Heart right ventricle (tissue), 16 donors: ENCODE measurements around the gene MAPT. TPM values are rescaled to one million over a fixed set of nuclear protein-coding genes. Genes with fewer than 3 reads are reported as not detected.

Experiments used
- ATAC-seq, 8 donors: fragments of 200-7000 bp; cut with Tn5 transposase; one replicate each; pipeline ENCODE4 v1.9.1; 2020; ENCODE audit warnings: mild to moderate bottlenecking in 8 of 8, moderate library complexity in 8 of 8, moderate number of reproducible peaks in 1 of 8
- DNase-seq, 2 donors: peaks; one replicate each; pipeline ENCODE4 v3.0.0-alpha.2; 2020
- H3K27ac ChIP-seq, 10 donors: fragments of 200-600 bp; sonication (generic) in 2 of 10; one replicate each; pipeline versions ENCODE4 v1.5.0 to v1.8.0; 2020 to 2022; ENCODE audit warnings: mild to moderate bottlenecking in 3 of 10
- H3K27me3 ChIP-seq, 7 donors: fragments of 200-600 bp; one replicate each; pipeline ENCODE4 v1.8.0; 2021 to 2022; ENCODE audit warnings: mild to moderate bottlenecking in 2 of 7
- H3K36me3 ChIP-seq, 9 donors: fragments of 200-600 bp; sonication (generic) in 1 of 9; one replicate each; pipeline versions ENCODE4 v1.5.0 to v1.8.0; 2020 to 2022; ENCODE audit warnings: mild to moderate bottlenecking in 2 of 9
- H3K4me1 ChIP-seq, 9 donors: fragments of 200-600 bp; sonication (generic) in 1 of 9; one replicate each; pipeline versions ENCODE4 v1.5.0 to v1.8.0; 2020 to 2022; ENCODE audit warnings: mild to moderate bottlenecking in 4 of 9
- H3K4me3 ChIP-seq, 10 donors: fragments of 200-600 bp; sonication (generic) in 2 of 10; one replicate each; pipeline versions ENCODE4 v1.5.0 to v1.8.0; 2020 to 2022; ENCODE audit warnings: mild to moderate bottlenecking in 7 of 10, moderate library complexity in 2 of 10
- H3K9me3 ChIP-seq, 11 donors: fragments of 200-600 bp in 10 of 11; sonication (generic) in 2 of 11; one replicate each; pipeline versions ENCODE4 v1.5.0 to v1.8.0; 2013 to 2022; ENCODE audit warnings: mild to moderate bottlenecking in 2 of 11, control low read depth in 1 of 11, moderate library complexity in 1 of 11
- WGBS, 2 donors: extraction: QIAGEN DNeasy Blood & Tissue Kit; methylation state at CpG; one replicate each; pipeline ENCODE4 v1.1.7; 2013; ENCODE audit warnings: inconsistent platforms in 1 of 2; 5-methylcytosine and 5-hydroxymethylcytosine counted together
- intact Hi-C, 10 donors: fragments of 100-400 bp; cut with DNase I; formaldehyde crosslinking; loops; one replicate each; pipeline versions ENCODE4 v1.11.1 to v1.14.2; 2022
- polyA plus RNA-seq, 2 donors: library from polyadenylated mRNA; stranded (reverse); fragments of 200-250 nt; gene quantifications; one replicate each; pipeline ENCODE4 v1.2.3, GENCODE V29; 2013
- total RNA-seq, 10 donors: library from RNA; stranded (reverse); fragmentation: NEBNext Ultra II Directional in 3 of 10; extraction: Animal tissue kit (Norgen Biotek cat#: 25700) in 3 of 10; gene quantifications; one replicate each; pipeline versions ENCODE4 v1.2.1 to v1.2.4, GENCODE V29; 2021 to 2023
- TF ChIP-seq, protein P1 (sequence below), 9 donors: fragments of 200-600 bp; sonication (generic) in 2 of 9; IDR thresholded peaks; one replicate each; pipeline versions ENCODE4 v1.5.0 to v1.8.0; 2021 to 2022; ENCODE audit warnings: antibody characterized with exemption in 9 of 9, mild to moderate bottlenecking in 5 of 9, moderate library complexity in 1 of 9
- donor health status: Arrhythmogenic right ventricular cardiomyopathy.
- donor health status: ischemic (EF 13 %, LVEDD 7.1; RV severe dilation, severe dysfunction).
- donor health status: healthy with polysubstance abuse.
- donor health status: DM: no; HTN: yes; CAD: no.
- donor health status: DM: no; HTN: no; CAD: no.
- donor health status: ischemic (EF 25% LVEDD 6.9; RV normal size, moderate dysfunction).
- donor health status: ischemic (EF 25% LVEDD 5.7; RV mildly dilated, moderate dysfunction).
- donor health status: healthy.
- donor health status: DM: yes; HTN: yes; CAD: no.
- donor health status: Ischemic cardiomyopathy.
- donor health status: ischemic (EF 35%, LVEDD 5.7; RV mildly dilated, moderate dysfunction).
- donor health status: nonischemic (EF 11% LVEDD 7.7; RV severe dilation, severe dysfunction).
- donor health status: DM: yes; HTN: yes; CAD: no.
- donor health status: PGD.
- donor health status: ischemic (EF 29% LVEDD 5.4; RV normal size, mild dysfunction).
- donor health status: nonischemic (EF 23%, LVEDD 6.1; RV moderate dilation, normal function).

MAPT gene
- total and polyA plus RNA-seq, 12 donors, result 0.90 to 63.3 (median 32.5) TPM

DNA sequence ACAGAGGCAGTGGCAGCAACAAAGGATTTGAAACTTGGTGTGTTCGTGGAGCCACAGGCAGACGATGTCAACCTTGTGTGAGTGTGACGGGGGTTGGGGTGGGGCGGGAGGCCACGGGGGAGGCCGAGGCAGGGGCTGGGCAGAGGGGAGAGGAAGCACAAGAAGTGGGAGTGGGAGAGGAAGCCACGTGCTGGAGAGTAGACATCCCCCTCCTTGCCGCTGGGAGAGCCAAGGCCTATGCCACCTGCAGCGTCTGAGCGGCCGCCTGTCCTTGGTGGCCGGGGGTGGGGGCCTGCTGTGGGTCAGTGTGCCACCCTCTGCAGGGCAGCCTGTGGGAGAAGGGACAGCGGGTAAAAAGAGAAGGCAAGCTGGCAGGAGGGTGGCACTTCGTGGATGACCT lies 130.2 kb downstream of the MAPT start:
- ATAC-seq (no peak), DNase-seq (no peak)
- H3K4me1 ChIP-seq, result peaks cover 0 to 41% (median 18%) of the 10 kb centered on the region in 9 donors
- intact Hi-C loops, result no loop called here
- no peaks in the 10 kb centered on the region for H3K27me3 ChIP-seq
- TF ChIP-seq, protein P1, sequence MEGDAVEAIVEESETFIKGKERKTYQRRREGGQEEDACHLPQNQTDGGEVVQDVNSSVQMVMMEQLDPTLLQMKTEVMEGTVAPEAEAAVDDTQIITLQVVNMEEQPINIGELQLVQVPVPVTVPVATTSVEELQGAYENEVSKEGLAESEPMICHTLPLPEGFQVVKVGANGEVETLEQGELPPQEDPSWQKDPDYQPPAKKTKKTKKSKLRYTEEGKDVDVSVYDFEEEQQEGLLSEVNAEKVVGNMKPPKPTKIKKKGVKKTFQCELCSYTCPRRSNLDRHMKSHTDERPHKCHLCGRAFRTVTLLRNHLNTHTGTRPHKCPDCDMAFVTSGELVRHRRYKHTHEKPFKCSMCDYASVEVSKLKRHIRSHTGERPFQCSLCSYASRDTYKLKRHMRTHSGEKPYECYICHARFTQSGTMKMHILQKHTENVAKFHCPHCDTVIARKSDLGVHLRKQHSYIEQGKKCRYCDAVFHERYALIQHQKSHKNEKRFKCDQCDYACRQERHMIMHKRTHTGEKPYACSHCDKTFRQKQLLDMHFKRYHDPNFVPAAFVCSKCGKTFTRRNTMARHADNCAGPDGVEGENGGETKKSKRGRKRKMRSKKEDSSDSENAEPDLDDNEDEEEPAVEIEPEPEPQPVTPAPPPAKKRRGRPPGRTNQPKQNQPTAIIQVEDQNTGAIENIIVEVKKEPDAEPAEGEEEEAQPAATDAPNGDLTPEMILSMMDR (IDR thresholded peaks at IDR 0.05), result no peak
- H3K9me3 ChIP-seq, result no peaks in the 10 kb centered on the region
- H3K27ac ChIP-seq, result no peak overlapping the region
- peaks cover 0 to 71% (median 0%) of the 10 kb centered on the region in 9 donors for H3K36me3 ChIP-seq
- no peak overlapping the region for H3K4me3 ChIP-seq
- WGBS, 2 donors, result 77 to 82% methylated on average over 12 to 14 of the region's 14 CpGs

DNA sequence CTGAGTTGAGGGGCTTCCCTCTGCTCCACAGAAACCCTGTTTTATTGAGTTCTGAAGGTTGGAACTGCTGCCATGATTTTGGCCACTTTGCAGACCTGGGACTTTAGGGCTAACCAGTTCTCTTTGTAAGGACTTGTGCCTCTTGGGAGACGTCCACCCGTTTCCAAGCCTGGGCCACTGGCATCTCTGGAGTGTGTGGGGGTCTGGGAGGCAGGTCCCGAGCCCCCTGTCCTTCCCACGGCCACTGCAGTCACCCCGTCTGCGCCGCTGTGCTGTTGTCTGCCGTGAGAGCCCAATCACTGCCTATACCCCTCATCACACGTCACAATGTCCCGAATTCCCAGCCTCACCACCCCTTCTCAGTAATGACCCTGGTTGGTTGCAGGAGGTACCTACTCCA lies 130.7 kb downstream of the MAPT start:
- Histone ChIP-seq H3K4me3 (no peak overlapping the region), H3K27me3 (no peaks in the 10 kb centered on the region), H3K4me1 (peaks cover 0 to 40% (median 18%) of the 10 kb centered on the region in 9 donors), H3K9me3 (no peaks in the 10 kb centered on the region), H3K27ac (no peak overlapping the region), H3K36me3 (peaks cover 0 to 76% (median 0%) of the 10 kb centered on the region in 9 donors)
- WGBS, 2 donors, result 82 to 90% methylated on average over 10 of the region's 10 CpGs
- TF ChIP-seq, protein P1 (IDR thresholded peaks at IDR 0.05), result no peak
- DNase-seq (no peak), ATAC-seq (no peak)
- intact Hi-C loops, result no loop called here

DNA sequence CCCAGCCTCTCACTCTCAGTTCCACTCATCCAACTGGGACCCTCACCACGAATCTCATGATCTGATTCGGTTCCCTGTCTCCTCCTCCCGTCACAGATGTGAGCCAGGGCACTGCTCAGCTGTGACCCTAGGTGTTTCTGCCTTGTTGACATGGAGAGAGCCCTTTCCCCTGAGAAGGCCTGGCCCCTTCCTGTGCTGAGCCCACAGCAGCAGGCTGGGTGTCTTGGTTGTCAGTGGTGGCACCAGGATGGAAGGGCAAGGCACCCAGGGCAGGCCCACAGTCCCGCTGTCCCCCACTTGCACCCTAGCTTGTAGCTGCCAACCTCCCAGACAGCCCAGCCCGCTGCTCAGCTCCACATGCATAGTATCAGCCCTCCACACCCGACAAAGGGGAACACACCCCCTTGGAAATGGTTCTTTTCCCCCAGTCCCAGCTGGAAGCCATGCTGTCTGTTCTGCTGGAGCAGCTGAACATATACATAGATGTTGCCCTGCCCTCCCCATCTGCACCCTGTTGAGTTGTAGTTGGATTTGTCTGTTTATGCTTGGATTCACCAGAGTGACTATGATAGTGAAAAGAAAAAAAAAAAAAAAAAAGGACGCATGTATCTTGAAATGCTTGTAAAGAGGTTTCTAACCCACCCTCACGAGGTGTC lies 131.3 kb downstream of the MAPT start:
- 91 to 93% methylated on average over 8 of the region's 8 CpGs for WGBS, 2 donors

DNA sequence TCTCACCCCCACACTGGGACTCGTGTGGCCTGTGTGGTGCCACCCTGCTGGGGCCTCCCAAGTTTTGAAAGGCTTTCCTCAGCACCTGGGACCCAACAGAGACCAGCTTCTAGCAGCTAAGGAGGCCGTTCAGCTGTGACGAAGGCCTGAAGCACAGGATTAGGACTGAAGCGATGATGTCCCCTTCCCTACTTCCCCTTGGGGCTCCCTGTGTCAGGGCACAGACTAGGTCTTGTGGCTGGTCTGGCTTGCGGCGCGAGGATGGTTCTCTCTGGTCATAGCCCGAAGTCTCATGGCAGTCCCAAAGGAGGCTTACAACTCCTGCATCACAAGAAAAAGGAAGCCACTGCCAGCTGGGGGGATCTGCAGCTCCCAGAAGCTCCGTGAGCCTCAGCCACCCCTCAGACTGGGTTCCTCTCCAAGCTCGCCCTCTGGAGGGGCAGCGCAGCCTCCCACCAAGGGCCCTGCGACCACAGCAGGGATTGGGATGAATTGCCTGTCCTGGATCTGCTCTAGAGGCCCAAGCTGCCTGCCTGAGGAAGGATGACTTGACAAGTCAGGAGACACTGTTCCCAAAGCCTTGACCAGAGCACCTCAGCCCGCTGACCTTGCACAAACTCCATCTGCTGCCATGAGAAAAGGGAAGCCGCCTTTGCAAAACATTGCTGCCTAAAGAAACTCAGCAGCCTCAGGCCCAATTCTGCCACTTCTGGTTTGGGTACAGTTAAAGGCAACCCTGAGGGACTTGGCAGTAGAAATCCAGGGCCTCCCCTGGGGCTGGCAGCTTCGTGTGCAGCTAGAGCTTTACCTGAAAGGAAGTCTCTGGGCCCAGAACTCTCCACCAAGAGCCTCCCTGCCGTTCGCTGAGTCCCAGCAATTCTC lies 132.1 kb downstream of the MAPT start:
- no peaks in the 10 kb centered on the region for H3K27me3 ChIP-seq
- WGBS, 2 donors, result 84 to 87% methylated on average over 17 of the region's 17 CpGs

More for the DNA sequence above, 131.3 kb downstream of the MAPT start:
- ATAC-seq (no peak), DNase-seq (no peak)
- TF ChIP-seq, protein P1 (IDR thresholded peaks at IDR 0.05), result no peak
- no peaks in the 10 kb centered on the region for H3K9me3 ChIP-seq
- peaks cover 0 to 36% (median 18%) of the 10 kb centered on the region in 9 donors for H3K4me1 ChIP-seq
- intact Hi-C loops, result no loop called here
- no peak overlapping the region for H3K4me3 ChIP-seq
- peaks cover 0 to 82% (median 5%) of the 10 kb centered on the region in 9 donors for H3K36me3 ChIP-seq
- peak overlapping the region in 2 of 10 donors; percentile 28 to 73 for H3K27ac ChIP-seq
- no peaks in the 10 kb centered on the region for H3K27me3 ChIP-seq

More for the DNA sequence above, 132.1 kb downstream of the MAPT start:
- DNase-seq (peak in 1 of 2 donors; percentile 32), ATAC-seq (peak in 7 of 8 donors; percentile 14 to 77 (median 35))
- Histone ChIP-seq H3K36me3 (peaks cover 0 to 86% (median 13%) of the 10 kb centered on the region in 9 donors), H3K27ac (peak overlapping the region in 4 of 10 donors; percentile 28 to 73 (median 43)), H3K4me3 (no peak overlapping the region), H3K4me1 (peaks cover 0 to 36% (median 18%) of the 10 kb centered on the region in 9 donors), H3K9me3 (no peaks in the 10 kb centered on the region)
- intact Hi-C loops, result no loop called here
- TF ChIP-seq, protein P1 (IDR thresholded peaks at IDR 0.05), result no peak
